22Rv1 (cell line): ENCODE data around the gene SNED1.

Experiments used
- H3K27ac ChIP-seq: fragments of 450-650 bp; 2 replicates; pipeline ENCODE4 v1.5.1; 2017
- ZFX ChIP-seq: fragments of 450-650 bp; IDR thresholded peaks from 2 replicates; pipeline ENCODE4 v1.6.1; 2017; ENCODE audit warnings: antibody characterized with exemption, borderline replicate concordance
- TF ChIP-seq, protein P1 (sequence below): fragments of 450-650 bp; IDR thresholded peaks from 2 replicates; pipeline ENCODE4 v1.5.1; 2017; ENCODE audit warnings: mild to moderate bottlenecking

Gene SNED1

DNA sequence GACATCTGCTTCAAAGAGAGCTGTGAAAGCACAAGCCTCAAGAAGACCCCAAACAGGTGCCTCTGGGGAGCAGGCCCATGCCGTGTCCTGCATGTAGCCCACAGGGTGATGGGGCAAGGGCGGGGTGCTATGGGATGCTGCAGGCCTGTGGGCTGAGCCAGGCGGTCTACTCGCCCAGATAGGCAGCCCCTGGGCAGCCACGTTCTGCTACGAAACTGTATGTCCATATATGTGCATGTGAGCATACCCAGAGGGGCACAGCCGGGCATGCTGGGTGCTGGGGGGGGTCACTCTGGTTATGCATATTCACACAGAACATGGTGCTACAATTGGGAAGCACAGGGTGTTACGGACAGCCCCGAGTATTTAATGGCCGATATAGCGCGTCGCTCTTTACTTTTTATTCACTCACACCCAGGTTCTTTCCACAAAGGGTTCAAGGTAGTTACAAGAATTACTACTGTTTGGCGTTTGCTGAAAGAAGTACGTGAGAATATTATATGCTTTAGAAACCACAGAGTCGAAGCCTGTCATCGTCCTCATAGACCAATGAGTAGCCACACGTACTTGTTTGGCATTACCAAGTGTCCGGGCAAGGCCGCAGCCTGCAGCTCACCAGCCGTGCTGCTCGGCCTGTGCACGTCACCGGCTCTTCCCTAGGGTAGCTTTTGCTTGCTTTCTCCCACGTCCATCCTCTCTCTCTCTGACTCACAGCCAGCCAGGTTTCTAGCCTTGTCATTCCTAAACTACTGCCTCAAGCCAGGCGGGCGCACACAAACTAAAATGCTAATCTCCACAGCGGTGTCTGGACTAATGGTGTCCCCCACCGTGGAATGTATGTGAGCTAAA, 89.2 kb downstream of the SNED1 start:
- TF ChIP-seq ZFX: no peak
- TF ChIP-seq, protein P1, sequence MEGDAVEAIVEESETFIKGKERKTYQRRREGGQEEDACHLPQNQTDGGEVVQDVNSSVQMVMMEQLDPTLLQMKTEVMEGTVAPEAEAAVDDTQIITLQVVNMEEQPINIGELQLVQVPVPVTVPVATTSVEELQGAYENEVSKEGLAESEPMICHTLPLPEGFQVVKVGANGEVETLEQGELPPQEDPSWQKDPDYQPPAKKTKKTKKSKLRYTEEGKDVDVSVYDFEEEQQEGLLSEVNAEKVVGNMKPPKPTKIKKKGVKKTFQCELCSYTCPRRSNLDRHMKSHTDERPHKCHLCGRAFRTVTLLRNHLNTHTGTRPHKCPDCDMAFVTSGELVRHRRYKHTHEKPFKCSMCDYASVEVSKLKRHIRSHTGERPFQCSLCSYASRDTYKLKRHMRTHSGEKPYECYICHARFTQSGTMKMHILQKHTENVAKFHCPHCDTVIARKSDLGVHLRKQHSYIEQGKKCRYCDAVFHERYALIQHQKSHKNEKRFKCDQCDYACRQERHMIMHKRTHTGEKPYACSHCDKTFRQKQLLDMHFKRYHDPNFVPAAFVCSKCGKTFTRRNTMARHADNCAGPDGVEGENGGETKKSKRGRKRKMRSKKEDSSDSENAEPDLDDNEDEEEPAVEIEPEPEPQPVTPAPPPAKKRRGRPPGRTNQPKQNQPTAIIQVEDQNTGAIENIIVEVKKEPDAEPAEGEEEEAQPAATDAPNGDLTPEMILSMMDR: no peak
- peak overlapping the region; percentile 100 for H3K27ac ChIP-seq

DNA sequence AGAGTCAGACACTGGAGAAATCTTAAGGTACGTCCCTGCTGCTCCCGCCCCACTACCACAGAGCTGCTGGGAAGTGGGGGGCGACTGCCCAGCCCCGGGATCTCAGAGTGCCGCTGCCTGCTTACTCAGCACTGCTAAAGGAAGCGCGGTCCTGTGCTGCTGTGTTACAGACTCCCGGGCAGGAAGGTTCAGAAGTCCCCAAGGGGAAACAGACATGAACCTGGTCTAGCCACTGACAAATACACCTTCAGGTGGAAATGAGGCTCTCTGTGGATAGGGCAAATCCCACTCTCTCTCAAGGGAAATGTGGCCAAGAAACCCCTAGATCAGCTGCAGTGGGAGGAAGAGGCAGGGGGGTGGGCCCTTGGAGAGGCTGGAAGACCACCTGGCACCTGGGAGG, 90.0 kb downstream of the SNED1 start:
- peak overlapping the region; percentile 100 for H3K27ac ChIP-seq
- TF ChIP-seq, protein P1: no peak
- no peak for TF ChIP-seq ZFX

DNA sequence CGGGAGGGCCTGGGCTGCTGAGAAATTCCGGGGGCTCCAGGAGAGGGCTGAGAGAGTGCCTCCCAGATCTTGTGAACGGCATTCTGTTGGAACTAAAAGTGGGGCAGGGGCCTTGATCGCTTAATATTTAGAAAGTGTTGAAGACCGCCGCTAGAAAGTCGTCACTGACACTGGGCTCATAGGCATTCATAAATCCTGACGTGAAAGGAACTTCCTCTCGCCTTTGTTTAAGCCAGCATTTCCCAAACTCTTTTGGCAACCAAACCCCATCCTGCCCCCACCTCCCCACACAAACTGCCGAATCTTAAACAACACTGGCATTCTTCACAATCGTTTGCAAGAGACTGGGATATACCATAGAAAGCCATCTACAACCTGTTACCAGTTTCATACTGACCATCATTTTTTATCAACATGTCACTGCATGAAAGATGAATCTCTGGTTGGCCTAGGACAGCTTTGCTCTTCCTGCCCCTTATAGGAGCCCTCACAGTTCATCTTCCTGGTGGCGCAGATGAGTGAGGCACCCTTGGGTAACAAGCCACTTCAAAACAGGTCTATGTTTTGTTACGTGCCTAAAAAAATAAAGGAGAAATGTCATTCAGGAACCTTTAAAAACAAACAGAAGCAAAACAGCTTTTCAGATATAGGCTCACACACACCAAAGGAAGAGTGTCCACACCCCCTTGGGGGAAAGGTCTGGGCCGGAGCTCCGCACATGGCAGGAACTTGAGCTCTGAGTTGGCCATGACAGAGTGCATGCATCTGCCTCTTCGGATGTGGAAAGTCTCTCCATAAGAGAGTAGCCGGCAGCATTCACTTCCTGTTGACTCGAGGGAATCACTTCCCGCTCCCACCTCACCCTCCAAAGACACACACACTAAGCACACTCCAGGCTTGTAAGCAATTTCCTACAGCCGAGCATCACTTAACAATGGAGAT, 90.6 kb downstream of the SNED1 start:
- H3K27ac ChIP-seq: peak overlapping the region; percentile 100
- TF ChIP-seq ZFX: no peak
- TF ChIP-seq, protein P1: no peak

DNA sequence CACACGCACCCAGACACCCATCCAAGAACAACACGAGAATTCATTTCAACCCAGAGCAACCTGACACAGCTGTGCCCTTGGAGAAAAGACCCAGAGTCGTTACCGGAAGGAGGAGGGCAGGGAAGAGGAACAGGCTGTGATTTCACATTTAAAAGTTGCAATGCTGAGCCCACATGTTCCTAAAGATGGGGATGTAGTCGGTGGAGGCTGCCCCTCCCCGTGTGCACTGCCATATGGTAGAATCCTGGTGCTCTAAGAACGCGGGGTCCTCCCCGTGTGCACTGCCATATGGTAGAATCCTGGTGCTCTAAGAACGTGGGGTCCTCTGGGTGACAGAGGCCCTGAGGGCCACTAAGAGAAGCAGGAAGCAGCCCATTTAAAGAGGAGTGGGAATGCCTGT, 92.8 kb downstream of the SNED1 start:
- H3K27ac ChIP-seq: peak overlapping the region; percentile 100
- TF ChIP-seq, protein P1: no peak
- no peak for TF ChIP-seq ZFX

DNA sequence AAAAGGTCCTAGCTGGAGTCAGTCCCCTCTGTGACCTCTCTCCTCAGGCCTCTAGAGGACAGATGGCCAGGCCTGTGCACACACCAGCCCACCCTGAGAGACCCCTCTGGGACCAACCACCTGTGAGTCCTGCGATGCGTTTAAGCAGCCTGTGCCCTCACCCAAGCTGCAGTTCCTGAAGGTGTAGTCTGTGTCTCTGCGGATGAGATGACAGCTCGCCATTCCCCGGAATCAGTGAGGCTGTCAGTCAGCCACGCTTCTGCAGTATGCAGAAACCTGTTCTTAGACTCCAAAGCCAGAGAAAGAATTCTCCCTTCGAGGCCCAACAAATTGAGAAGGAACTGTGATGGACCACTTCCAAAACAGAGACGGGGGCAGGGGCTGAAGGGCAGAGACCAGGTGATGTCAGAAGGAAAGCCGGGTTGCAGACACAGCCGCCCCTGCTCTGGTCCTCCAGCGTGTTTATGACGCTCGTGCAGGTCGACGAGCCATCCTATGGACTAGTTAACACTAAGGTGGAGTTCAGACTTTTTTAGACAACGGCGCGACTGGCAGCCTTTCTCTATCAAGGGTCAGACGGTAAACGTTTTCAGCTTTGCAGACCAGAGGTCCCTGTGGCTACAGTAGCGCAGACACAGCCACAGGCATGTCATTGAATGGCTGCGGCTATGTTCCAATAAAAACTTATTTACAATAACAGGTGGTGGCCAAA, 93.5 kb downstream of the SNED1 start:
- H3K27ac ChIP-seq: peak overlapping the region; percentile 100
- TF ChIP-seq ZFX: no peak
- TF ChIP-seq, protein P1: no peak

DNA sequence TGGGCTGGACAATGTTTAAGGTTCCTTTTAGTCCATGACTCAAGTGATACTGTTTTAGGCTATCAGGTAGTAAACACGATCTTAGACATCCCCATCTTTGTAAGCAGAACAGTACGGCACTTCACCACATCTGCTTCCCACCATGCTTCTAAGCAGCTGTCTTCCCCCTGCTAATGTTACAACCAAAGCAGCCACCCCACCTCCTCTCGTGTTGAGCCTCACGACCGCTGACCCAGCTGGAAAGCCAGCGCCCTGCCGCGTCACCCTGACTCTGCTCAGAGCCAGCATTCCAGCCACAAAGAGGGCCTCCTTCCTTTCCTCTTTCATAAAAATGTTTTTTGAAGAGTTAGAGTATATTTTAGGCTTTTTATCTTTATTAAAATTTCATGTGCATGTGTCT, 94.3 kb downstream of the SNED1 start:
- TF ChIP-seq ZFX: no peak
- TF ChIP-seq, protein P1: no peak
- H3K27ac ChIP-seq: peak overlapping the region; percentile 100

DNA sequence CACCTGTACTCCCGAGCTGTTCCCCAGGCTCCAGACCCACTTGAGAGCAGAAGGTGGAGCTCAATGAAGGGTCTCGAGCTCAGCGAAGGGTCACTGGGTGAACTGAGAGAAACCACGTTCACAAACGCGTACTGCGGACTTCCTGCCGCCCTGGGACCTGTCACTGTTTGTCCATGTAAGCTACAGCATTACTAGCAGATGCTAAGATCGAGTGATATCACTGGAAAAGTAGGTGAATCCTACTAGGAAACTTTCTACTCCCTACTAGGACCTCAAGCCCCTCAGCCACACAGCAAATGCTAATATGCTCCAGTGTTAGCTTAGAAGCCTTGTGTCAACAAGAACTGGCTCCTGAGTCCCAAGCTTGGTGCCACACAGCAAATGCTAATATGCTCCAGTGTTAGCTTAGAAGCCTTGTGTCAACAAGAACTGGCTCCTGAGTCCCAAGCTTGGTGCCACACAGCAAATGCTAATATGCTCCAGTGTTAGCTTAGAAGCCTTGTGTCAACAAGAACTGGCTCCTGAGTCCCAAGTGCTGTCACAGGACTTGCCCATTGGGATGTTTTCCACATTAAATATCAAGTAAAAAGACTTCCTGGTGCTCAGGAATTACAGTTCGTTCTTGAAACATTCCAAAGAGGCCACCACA, 94.8 kb downstream of the SNED1 start:
- peak overlapping the region; percentile 100 for H3K27ac ChIP-seq
